GM19193 (cell line): ENCODE results near the gene NTRK3.

Experiments used
- POLR2A ChIP-seq: IDR thresholded peaks from 4 replicates; pipeline ENCODE4 v1.6.1; 2011; ENCODE audit not compliant: insufficient read depth, insufficient read length; ENCODE audit errors: extremely low read depth

The NTRK3 gene

DNA sequence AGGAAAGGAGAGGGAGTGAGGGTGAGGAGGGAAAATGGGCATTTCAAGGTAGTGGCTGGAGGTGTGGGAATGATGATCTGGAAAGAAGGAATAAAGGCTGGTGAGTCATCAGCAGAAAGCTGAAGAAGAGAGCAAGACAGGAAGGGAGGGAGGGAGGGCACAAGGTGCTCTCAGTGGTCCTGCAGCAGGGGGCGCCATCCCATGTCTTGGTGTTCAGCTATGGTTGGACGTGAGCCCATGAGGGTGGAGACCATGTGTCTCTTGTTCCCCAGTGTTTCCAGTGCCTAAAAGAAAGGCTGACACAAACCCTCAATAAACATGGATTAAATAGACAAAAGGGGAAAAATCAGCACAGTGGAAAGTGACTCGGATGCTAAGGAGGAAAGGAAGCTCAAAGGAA lies 228.5 kb downstream of the NTRK3 start:
- TF ChIP-seq POLR2A = no peak

DNA sequence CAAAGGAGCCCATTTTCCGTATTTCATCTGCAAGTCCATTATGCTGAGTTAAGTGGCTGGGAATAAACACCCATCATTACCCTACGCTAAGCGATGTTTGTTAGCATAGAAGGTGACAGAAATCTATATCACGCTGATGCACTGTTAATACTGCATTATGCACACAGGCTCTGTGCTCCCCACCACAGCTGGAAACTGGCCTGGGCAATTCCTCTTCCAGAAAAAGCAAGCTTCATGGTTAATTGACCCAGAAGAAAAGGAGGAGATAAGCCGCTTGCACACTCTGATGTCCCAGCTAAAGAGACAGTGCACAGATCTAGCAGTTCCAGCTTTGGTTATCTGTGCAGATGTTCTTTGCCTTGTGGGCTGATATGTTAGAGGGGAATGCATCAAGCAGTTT lies 232.6 kb downstream of the NTRK3 start:
- TF ChIP-seq POLR2A = no peak

DNA sequence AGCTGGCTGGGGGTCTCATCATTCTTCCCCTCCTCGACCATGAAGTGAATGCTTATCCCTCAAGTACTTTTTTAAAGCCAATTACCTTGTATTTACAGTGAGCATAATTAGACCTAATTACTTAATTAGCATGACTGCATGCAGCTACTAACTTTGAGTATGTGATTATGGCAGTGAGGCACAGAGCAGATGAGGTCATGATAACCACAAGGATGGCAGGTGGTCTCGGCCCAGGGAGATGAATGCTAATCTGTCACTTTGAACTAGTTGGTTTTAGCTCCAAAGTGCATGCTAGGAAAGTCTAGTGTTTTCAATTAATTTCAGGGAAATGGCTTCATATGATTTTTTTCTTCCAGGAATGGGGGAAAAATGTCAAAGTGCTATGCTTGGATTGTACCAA lies 233.8 kb downstream of the NTRK3 start:
- no peak for TF ChIP-seq POLR2A

DNA sequence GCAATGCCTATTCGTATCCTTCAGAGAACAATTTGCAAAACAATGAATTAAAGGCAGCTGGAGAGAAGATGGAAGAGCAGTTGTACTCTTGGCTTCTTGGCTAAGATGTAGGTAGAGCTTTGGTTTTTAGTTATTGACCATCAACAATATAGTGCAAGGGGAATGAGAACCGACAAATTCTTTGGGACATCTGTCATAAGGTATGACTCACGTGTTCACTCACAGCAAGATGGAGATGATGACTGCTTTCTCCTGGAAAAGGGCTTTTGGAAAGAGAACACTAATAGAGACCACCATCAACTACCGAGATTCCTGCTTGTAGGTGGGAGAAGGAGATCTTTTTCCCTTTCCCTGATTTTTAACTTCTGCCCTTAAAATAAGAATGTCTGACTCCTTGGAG lies 234.9 kb downstream of the NTRK3 start:
- TF ChIP-seq POLR2A = no peak

DNA sequence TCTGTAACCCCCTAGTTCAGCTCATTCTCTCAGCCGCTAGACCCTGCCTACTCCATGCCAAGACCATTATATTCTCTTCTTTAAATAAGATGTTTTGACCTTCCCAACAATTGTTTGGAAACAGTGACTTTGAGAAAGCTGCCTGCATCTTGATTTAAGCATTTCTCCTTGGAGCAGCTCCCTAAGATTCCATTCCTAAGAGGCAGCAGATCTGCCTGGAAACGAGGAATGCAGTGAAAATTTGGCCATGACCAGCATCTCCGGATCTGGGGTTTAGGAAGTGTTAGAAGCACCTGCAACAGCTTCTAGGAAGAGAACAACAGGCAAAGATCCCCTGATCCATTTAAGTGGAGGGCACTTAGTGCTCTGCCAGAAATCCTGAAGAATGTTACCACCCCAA lies 235.7 kb downstream of the NTRK3 start:
- TF ChIP-seq POLR2A = no peak

DNA sequence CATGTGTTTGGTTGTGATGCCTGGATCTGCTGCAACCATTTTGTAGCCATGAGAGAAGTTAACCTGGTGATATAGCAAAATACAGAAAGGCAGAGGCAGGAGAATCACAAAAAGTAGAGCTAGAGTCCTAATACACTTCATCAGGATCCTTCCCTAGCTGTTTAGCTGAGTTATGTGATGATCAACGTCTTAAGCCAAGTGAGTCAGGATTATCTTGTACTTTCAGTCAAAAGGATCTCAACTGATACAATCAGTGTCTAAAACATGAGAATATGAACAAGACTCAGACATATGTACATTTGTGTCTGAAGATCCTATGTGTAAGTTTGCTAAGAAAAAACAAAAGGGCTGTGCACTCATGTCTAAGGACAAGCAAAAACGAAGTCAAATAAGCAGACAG lies 236.9 kb downstream of the NTRK3 start:
- no peak for TF ChIP-seq POLR2A

DNA sequence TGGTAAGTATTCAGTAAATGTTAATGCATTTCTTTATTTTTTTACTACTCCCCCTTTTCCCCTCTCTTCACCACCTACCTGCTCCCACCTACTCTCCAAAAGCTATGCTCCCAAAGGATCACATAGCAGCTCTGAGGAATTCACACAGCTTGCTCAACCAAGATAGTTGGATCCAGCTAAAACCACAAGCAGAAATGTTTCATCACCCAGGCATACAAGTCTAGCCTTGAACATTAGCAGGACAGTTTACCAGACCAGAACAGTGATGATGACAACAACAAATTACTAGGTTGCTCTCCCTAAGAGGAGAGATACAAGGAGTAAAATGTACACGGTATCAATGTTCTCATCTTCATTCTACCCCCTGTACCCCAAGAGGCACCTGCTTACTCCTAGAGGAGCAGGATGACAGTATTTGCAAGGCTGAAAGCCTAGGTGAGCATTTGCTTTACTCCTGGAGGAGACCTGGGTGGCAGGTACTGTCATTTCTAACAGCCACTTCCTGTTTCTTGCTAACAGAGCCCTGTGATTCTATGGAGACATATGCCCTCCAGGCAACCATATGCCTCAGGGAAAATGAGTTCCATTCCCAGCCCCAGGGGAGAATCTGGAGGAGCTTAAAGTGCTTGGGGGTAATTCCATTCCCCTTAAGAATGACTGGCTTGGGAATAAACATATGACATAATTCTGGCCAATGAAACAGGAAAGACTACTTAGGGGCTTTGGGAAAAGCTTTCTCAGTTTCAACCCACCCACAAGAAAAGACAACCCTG lies 237.5 kb downstream of the NTRK3 start:
- TF ChIP-seq POLR2A = no peak

DNA sequence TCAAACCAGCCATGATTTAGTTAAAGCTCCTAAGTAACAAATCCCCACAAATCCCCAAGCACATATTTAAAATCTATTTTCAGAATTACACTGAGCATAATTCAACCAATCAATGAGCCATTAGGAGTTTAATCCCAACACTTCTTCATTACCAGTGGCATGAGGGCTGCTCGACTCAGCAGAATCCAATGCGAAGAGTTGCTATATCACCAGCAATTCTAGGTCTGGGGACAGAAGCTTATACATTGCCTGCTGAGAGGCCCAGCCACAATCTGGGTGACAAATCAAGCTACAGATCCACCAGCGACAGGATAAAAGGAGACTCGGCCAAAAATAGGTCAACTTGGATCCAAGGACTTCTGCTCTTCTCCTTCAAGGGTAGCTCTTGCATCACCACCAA lies 238.8 kb downstream of the NTRK3 start:
- TF ChIP-seq POLR2A = no peak

DNA sequence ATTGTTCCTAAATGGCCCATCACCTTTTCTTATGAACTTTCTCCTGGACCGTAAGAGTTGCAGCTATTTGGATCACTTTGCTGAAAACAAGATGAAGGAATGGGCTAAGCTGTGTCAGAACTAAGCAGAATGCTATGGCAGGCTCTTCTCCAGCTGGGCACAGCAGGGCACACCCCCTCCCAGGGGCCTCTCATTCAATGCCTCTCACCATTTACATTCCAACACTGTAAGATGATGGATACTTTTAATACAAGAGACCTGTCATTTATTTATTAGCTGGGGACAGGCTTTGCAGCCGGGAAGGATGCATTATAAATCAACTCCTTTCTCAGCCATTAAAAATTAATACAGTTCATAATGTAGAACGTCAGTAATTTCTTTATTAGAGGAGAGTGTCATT lies 240.1 kb downstream of the NTRK3 start:
- TF ChIP-seq POLR2A = no peak

DNA sequence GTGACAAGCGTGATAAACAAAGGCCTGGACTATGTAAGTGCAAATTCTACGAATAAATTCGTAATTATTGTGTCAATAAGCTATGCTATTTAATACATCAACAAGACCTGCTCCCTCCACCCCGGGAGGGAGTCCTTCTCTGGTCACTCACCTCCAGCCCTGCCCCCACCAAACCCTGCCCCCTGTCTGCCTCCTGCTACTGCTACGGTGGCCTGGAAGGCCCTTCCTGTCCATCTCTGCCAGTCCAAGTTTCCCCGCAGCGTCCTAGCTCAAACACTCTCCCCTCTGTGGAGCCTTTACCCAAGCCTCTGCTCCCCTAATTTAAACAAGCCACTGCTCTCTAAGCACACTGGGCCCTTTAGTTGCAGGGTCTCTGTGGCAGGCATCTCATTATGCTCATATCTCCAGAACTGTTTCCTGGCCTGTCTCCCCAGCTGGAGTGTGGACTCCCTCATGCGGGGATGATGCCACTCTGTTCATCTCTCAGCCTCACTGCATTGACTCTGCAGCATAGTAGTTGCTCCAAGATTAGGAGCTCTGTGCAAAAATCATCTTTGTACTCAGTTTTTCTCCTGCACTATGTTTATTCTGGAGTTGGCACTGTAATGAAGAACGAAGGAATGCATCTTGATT lies 241.2 kb downstream of the NTRK3 start:
- no peak for TF ChIP-seq POLR2A

DNA sequence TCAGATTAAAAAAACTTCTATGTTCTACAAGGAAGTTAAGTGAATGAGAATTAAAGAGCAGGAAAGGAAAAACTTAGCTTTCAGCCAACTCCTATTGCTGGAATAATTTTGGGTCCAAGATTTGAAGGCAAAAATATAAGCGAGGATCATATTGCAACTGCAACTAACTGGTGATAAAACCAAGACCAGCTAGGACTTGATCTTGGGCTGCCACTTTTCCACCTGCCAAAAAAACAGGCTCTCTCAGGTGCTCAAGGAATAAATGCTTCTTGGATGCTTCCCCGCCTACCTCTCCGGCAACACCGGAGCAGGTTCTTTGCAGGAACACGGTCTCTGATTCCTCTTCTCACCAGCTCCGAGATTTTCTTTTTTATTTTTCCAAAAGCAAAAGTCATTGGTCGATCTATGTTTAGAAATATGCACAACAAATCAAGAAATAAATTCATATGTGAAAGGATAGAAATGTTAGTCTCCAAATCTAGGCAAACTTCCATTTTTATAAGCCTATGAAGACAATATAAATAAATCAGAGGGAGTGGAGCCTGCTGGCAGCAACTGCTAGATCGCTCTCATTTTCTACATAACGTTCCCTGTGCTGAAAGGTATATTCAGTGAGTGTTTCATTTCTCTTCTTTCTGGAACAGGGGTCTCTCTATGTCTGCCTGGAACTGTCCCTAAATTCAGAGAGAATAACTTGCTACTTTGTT lies 241.9 kb downstream of the NTRK3 start:
- no peak for TF ChIP-seq POLR2A

DNA sequence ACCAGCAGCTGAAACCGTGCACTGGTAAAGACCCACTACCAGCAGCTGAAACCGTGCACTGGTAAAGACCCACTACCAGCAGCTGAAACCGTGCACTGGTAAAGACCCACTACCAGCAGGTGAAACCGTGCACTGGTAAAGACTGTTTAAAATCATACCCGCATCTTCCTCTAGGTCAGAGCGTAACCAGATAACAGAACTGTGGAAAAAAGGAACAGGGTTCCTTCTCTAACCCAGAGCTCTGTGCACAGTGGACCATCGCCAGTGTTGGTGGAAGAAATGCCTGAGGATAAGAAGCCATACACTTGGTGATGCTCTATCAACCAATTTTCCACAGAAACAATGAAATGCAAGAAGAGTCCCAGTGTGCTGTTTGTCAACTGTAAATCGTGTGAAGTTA lies 243.4 kb downstream of the NTRK3 start:
- no peak for TF ChIP-seq POLR2A

DNA sequence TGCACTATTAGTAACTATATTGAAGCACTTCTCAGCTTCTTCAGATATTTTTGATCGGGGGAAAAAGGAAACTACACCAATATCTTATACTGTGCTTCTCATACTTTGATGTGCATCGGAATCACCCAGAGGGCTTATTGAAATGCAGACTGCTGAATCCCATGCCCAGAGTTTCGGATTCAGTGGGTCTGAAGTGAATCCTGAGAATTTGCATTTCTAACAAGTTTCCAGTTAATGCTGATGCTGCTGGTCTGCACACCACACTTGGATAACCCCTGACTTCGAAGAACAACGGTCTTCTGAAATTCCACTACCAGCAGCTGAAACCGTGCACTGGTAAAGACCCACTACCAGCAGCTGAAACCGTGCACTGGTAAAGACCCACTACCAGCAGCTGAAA lies 243.9 kb downstream of the NTRK3 start:
- no peak for TF ChIP-seq POLR2A

DNA sequence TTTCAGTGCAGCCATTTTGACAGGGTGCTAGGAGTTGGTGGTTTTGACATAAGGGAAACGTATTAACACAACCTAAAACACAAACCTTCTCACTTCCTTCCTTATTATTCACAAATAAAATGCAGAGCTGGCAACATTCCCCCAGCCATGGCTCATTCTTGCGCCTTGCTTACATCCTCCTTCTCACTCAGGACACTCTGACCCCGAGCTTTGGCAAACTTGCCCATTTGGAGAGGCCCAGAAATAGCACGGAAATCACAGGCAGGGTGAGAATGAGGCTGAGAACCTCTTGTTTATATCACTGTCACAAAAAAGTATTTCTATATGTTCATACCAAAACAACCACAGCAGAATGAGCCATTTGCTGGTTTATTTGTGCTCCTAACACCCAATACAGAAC lies 244.3 kb downstream of the NTRK3 start:
- TF ChIP-seq POLR2A = no peak

DNA sequence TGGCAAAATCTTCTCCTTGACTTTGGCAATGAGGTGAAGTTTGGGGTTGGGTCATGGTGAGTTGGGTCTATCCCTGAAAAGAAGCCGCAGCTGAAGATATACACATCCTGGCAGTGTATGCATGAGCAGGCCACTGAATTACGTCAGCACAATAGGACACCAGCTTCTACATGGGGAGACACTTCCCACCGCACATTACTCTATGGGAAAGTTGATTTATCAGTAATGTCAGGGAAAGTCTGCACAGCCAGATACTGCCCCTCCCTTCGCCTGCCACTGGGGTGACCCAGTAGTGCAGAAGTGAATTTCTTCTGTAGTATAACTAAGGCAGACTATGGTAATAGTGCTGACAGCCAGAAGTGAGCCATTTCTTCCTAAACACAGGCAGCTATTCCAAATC lies 245.0 kb downstream of the NTRK3 start:
- TF ChIP-seq POLR2A = no peak

DNA sequence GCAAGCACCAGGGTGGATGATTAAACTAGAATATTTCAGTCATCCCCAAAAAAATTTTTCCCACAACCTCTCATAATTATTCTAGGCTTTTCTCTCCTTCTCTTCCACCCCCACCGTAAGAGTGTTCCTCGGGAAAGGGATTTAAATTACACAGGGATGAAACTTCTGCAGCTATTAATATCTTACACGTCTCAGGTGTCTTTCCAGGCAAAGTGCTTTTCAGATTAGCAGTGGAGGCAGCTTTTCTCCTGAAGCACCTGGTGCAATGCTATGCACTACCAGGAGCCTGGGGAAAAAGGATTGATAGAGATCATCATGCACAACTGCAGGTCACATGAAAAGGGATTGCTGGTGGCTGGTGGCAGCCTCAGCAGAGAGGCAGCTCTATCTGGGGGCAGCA lies 250.4 kb downstream of the NTRK3 start:
- no peak for TF ChIP-seq POLR2A
